K562 (cell line): ENCODE measurements around the gene FUZ. TPM values are rescaled to one million over a fixed set of nuclear protein-coding genes. Genes with fewer than 3 reads are reported as not detected.

ENCODE experiments used
- CCNT2 ChIP-seq: IDR thresholded peaks from 2 replicates; pipeline ENCODE4 v1.6.1; 2011; ENCODE audit warnings: borderline replicate concordance, low read depth, mild to moderate bottlenecking, moderate library complexity, mixed read lengths, low read length; ENCODE audit not compliant: insufficient read length; ENCODE audit errors: extremely low read depth
- CEBPZ ChIP-seq: fragments of 150-350 bp; IDR thresholded peaks from 2 replicates; pipeline ENCODE4 v1.6.1; 2014; ENCODE audit warnings: low read depth, mild to moderate bottlenecking, low read length, borderline replicate concordance
- DEAF1 ChIP-seq: fragments of 450-650 bp; formaldehyde crosslinking; IDR thresholded peaks from 2 replicates; pipeline ENCODE4 v1.4.0; 2020; ENCODE audit warnings: mild to moderate bottlenecking, moderate library complexity
- EP400 ChIP-seq: fragments of 450-650 bp; IDR thresholded peaks from 2 replicates; pipeline ENCODE4 v1.6.1; 2017; ENCODE audit warnings: antibody characterized with exemption, mild to moderate bottlenecking, moderate library complexity
- ETV1 ChIP-seq: fragments of 450-650 bp; conservative IDR thresholded peaks from 2 replicates; pipeline ENCODE4 v1.6.1; 2016; ENCODE audit warnings: missing genetic modification characterization, control low read depth, low read depth, missing compliant biosample characterization
- ID3 ChIP-seq, 2 experiments: fragments of 250-450 bp in 1 of 2; fragments of 450-650 bp in 1 of 2; sonication (Bioruptor Pico) in 1 of 2; IDR thresholded peaks; 2 replicates each; pipeline versions ENCODE4 v1.6.1 to v1.8.0; 2016 to 2021; ENCODE audit warnings: mild to moderate bottlenecking in 2 of 2, moderate library complexity in 2 of 2, missing compliant biosample characterization in 1 of 2, missing genetic modification characterization in 1 of 2
- LEF1 ChIP-seq: fragments of 450-650 bp; IDR thresholded peaks from 2 replicates; pipeline ENCODE4 v1.6.1; 2016; ENCODE audit warnings: mild to moderate bottlenecking
- MAFG ChIP-seq: fragments of 450-650 bp; conservative IDR thresholded peaks from 2 replicates; pipeline ENCODE4 v1.6.1; 2016; ENCODE audit warnings: missing genetic modification characterization, missing compliant biosample characterization
- MXD1 ChIP-seq: fragments of 250-450 bp; sonication (Bioruptor Pico); IDR thresholded peaks from 2 replicates; pipeline ENCODE4 v1.8.0; 2021; ENCODE audit warnings: borderline replicate concordance, mild to moderate bottlenecking, moderate library complexity; ENCODE audit not compliant: poor library complexity, severe bottlenecking
- NCOA2 ChIP-seq, 2 experiments: fragments of 450-650 bp; IDR thresholded peaks; 2 replicates each; pipeline ENCODE4 v1.6.1; 2018; ENCODE audit warnings: mild to moderate bottlenecking in 2 of 2, moderate library complexity in 1 of 2; ENCODE audit not compliant: partially characterized antibody in 2 of 2
- OTX1 ChIP-seq: fragments of 450-650 bp; formaldehyde crosslinking; IDR thresholded peaks from 2 replicates; pipeline ENCODE4 v1.4.0; 2022; ENCODE audit warnings: mild to moderate bottlenecking
- POLR3A ChIP-seq: IDR thresholded peaks from 2 replicates; pipeline ENCODE4 v1.6.1; 2011; ENCODE audit warnings: borderline replicate concordance, mild to moderate bottlenecking, moderate library complexity; ENCODE audit not compliant: insufficient read length, insufficient read depth; ENCODE audit errors: extremely low read depth
- SMARCE1 ChIP-seq: fragments of 450-650 bp; IDR thresholded peaks from 2 replicates; pipeline ENCODE4 v1.7.1; 2016; ENCODE audit warnings: mild to moderate bottlenecking
- SRF ChIP-seq, 2 experiments: fragments of 250-450, 450-650 bp in 1 of 2; sonication (Bioruptor Pico) in 1 of 2; sonication (generic) in 1 of 2; formaldehyde crosslinking; IDR thresholded peaks; 2 replicates each; pipeline versions ENCODE4 v1.5.0 to v1.5.1; 2020 to 2022; ENCODE audit warnings: mild to moderate bottlenecking in 1 of 2, missing genetic modification reagents in 1 of 2
- TAF1 ChIP-seq: IDR thresholded peaks from 2 replicates; pipeline ENCODE4 v1.6.1; 2011; ENCODE audit warnings: mild to moderate bottlenecking, low read length, moderate library complexity; ENCODE audit not compliant: insufficient read depth, control insufficient read depth, severe bottlenecking; ENCODE audit errors: extremely low read depth
- ZBTB26 ChIP-seq: fragments of 450-650 bp; formaldehyde crosslinking; IDR thresholded peaks from 2 replicates; pipeline ENCODE4 v1.4.0; 2022; ENCODE audit warnings: missing genetic modification characterization
- ZNF143 ChIP-seq: sonication (generic); formaldehyde crosslinking; IDR thresholded peaks from 2 replicates; pipeline ENCODE4 v1.9.0; 2022; ENCODE audit warnings: mild to moderate bottlenecking, missing genetic modification reagents
- polyA plus RNA-seq, 8 experiments: library from polyadenylated mRNA; depleted of rRNA in 4 of 8; stranded (reverse) in 5 of 8; unstranded in 3 of 8; fragments of >200 nt; fragmentation: Nextera tagmentation in 2 of 8; fragmentation: Illumina TruSeq in 1 of 8; extraction: Ambion mirVana in 2 of 8; extraction: Trizol in 1 of 8; gene quantifications; 2 replicates each; pipeline versions ENCODE4 v1.2.1 to v1.2.3, GENCODE V29; 2011 to 2014; ENCODE audit warnings: inconsistent platforms in 1 of 8, missing spikeins in 1 of 8
- total RNA-seq, 7 experiments: library from RNA; depleted of rRNA in 6 of 7; stranded (reverse); fragments of >200 nt in 6 of 7; fragmentation: Illumina TruSeq in 2 of 7; extraction: Trizol in 2 of 7; gene quantifications; 2 replicates each; pipeline versions ENCODE4 v1.2.1 to v1.2.3, GENCODE V29; 2011 to 2021; ENCODE audit warnings: low replicate concordance in 1 of 7

The FUZ gene
- total and polyA plus RNA-seq, 9 of the 15 experiments (the other 6 are each of a cell fraction or from before 2014, with no cell fraction given) = 0.17 to 7.6 (median 3.6) TPM; not detected in 1

GRCh38 chr19:49817964-49818648 lies 5.0 kb upstream of the FUZ start, which contains the start of gene MED25 (continued):
- TF ChIP-seq CEBPZ (no peak), TAF1 (peak; percentile 67), SRF (CRISPR knock-in tag; IDR thresholded peaks at IDR 0.05) (no peak; a peak in 1 of 4 replicates), CCNT2 (no peak), ETV1 (tag) (0 out of 2 replicates have a peak, but pooled peaks have one; percentile 53), EP400 (peak; percentile 53; the same call in 1 of the 2 replicates), ZNF143 (peak; percentile 75), SMARCE1 (0 out of 2 replicates have a peak, but pooled peaks have one; percentile 6), ID3 (CRISPR knock-in tag; IDR thresholded peaks at IDR 0.05) (no peak), ID3 (tag; IDR thresholded peaks at IDR 0.05) (no peak), OTX1 (CRISPR knock-in tag) (0 out of 2 replicates have a peak, but pooled peaks have one; percentile 10), ZBTB26 (0 out of 2 replicates have a peak, but pooled peaks have one; percentile 42), NCOA2 (IDR thresholded peaks at IDR 0.05; ENCODE audit: partially characterized antibody in 2 of 2) (peak in 1 of 2 experiments; percentile 96), POLR3A (no peak), MXD1 (CRISPR knock-in tag) (no peak), LEF1 (no peak), DEAF1 (no peak), MAFG (tag) (no peak)
